Measurements from ENCODE around the gene HOMER3. TPM values are rescaled to one million over a fixed set of nuclear protein-coding genes. Genes with fewer than 3 reads are reported as not detected.

The HOMER3 gene
- total RNA-seq, 1 donor from 2014 or later, result 29.3 TPM

DNA sequence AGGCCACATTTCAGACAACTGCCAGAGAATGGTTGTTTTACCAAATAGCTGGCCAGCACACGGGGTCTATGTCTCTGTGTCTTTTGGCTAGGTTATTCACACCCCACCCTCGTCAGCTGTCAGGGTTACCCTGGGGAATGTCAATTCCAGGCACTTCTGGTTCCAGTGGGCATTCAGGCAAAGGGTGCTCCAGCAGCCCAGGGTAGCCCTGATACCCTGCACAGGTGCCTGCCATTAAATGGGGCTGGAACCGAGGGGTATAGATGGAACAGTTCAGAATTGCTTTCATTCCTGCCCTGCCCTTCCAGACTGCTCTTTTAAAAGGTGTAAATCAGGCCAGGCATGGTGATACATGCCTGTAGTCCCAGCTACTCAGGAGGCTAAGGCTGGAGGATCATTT, 43.2 kb upstream of the HOMER3 start:
- H3K27me3 ChIP-seq, result no peaks in the 10 kb centered on the region
- H3K4me1 ChIP-seq, result no peaks in the 10 kb centered on the region
- intact Hi-C loops (cut with DNase I), result no loop called here
- no peaks in the 10 kb centered on the region for H3K36me3 ChIP-seq
- no peak overlapping the region for H3K4me3 ChIP-seq
- DNase-seq (no peak), ATAC-seq (no peak)
- H3K9me3 ChIP-seq, result no peaks in the 10 kb centered on the region
- no peak overlapping the region for H3K27ac ChIP-seq
- TF ChIP-seq, protein P1, sequence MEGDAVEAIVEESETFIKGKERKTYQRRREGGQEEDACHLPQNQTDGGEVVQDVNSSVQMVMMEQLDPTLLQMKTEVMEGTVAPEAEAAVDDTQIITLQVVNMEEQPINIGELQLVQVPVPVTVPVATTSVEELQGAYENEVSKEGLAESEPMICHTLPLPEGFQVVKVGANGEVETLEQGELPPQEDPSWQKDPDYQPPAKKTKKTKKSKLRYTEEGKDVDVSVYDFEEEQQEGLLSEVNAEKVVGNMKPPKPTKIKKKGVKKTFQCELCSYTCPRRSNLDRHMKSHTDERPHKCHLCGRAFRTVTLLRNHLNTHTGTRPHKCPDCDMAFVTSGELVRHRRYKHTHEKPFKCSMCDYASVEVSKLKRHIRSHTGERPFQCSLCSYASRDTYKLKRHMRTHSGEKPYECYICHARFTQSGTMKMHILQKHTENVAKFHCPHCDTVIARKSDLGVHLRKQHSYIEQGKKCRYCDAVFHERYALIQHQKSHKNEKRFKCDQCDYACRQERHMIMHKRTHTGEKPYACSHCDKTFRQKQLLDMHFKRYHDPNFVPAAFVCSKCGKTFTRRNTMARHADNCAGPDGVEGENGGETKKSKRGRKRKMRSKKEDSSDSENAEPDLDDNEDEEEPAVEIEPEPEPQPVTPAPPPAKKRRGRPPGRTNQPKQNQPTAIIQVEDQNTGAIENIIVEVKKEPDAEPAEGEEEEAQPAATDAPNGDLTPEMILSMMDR (IDR thresholded peaks at IDR 0.05), result no peak

DNA sequence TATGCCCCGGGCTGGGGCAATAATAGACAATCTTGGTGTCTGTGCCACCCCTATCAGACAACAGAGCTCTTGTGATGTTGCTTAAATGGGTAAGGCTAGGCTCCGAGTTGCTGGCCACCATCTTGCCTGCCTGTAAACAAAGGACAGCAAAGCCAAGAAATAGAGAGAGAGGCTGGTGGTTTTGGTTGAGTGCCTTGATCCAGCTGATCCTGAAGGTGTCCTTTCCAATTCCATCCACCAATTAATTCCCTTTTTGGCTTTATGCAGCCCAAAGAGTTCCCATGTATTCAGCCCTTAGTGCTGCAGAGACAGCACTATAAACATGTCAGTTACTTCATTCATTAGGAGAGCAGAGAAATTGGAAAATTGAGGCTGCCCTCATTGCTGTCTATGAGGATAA, 41.7 kb upstream of the HOMER3 start:
- H3K27ac ChIP-seq, result no peak overlapping the region
- TF ChIP-seq, protein P1 (IDR thresholded peaks at IDR 0.05), result no peak
- no peaks in the 10 kb centered on the region for H3K4me1 ChIP-seq
- DNase-seq (no peak), ATAC-seq (no peak)
- H3K4me3 ChIP-seq, result no peak overlapping the region
- no peaks in the 10 kb centered on the region for H3K27me3 ChIP-seq
- no peaks in the 10 kb centered on the region for H3K36me3 ChIP-seq
- H3K9me3 ChIP-seq, result no peaks in the 10 kb centered on the region
- intact Hi-C loops (cut with DNase I), result no loop called here

DNA sequence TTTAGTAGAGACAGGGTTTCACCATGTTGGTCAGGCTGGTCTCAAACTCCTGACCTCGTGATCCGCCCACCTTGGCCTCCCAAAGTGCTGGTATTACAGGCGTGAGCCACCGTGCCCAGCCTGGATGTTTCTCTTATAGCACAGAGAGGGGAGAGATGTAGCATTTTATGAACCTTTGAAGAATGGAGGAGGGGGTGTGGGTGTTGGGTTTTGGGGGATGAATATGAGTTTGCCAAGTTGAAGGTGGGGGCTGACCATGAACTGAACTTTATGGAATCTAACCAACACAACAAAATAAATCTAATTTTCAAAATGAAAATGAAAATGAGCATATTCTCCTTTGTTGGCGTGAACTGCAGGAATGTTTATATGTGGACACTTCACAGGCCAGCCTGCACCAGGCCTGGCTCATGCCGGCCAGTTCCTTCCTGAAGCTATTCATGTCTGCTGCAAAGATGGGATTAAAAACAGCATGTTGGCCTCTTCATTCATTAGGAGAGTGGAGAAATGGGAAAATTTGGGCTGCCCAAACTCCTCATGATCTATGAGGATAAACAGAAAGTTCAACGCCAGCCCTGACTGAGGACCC, 39.5 kb upstream of the HOMER3 start:
- TF ChIP-seq, protein P1 (IDR thresholded peaks at IDR 0.05), result no peak
- DNase-seq, result no peak
- intact Hi-C loops (cut with DNase I), result no loop called here
- Histone ChIP-seq H3K27me3 (no peaks in the 10 kb centered on the region), H3K4me3 (no peak overlapping the region), H3K4me1 (no peaks in the 10 kb centered on the region), H3K9me3 (no peaks in the 10 kb centered on the region), H3K36me3 (no peaks in the 10 kb centered on the region), H3K27ac (no peak overlapping the region)
- ATAC-seq, result no peak

DNA sequence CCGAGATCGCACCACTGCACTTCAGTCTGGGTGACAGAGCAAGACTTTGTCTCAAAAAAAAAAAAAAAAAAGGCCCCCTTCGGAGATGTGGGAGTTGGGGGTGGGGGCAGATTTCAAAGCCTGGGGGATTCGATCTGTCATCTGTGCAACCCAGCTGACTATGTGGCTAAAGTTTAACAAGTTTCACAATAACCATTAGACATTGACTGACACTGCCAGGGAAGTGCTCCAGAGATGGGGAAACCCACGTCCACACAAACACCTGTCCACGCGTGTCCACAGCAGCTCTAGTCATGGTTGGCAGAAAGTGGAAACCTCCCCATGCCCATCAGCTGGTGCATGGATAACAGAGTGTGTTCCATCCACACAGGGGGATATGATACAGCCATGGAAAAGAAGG, 37.6 kb upstream of the HOMER3 start:
- ATAC-seq (no peak), DNase-seq (no peak)
- no peaks in the 10 kb centered on the region for H3K36me3 ChIP-seq
- H3K27me3 ChIP-seq, result no peaks in the 10 kb centered on the region
- no peaks in the 10 kb centered on the region for H3K9me3 ChIP-seq
- no peak overlapping the region for H3K27ac ChIP-seq
- TF ChIP-seq, protein P1 (IDR thresholded peaks at IDR 0.05), result no peak
- H3K4me1 ChIP-seq, result no peaks in the 10 kb centered on the region
- intact Hi-C loops (cut with DNase I), result no loop called here
- no peak overlapping the region for H3K4me3 ChIP-seq

DNA sequence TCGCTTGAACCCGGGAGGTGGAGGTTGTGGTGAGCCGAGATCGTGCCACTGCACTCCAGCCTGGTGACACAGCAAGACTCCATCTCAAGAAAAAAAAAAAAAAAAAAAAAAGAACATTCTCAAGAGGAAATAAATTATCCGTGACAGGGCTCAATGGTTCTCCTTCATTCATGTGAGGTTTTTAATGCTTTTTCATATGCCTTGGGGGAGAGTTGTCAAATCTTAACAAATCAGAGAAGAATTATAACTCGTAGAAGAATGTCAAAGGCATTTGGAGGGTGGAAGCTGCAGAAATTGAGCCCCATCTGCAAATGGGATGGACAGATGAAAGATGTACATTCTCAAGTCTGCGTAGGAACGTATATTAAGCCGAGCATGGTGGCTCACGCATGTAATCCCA, 34.9 kb upstream of the HOMER3 start:
- H3K4me3 ChIP-seq, result no peak overlapping the region
- H3K27ac ChIP-seq, result no peak overlapping the region
- intact Hi-C loops (cut with DNase I), result no loop called here
- H3K36me3 ChIP-seq, result no peaks in the 10 kb centered on the region
- ATAC-seq (no peak), DNase-seq (no peak)
- H3K4me1 ChIP-seq, result peaks cover 10% of the 10 kb centered on the region
- TF ChIP-seq, protein P1 (IDR thresholded peaks at IDR 0.05), result no peak
- H3K27me3 ChIP-seq, result no peaks in the 10 kb centered on the region
- H3K9me3 ChIP-seq, result no peaks in the 10 kb centered on the region

DNA sequence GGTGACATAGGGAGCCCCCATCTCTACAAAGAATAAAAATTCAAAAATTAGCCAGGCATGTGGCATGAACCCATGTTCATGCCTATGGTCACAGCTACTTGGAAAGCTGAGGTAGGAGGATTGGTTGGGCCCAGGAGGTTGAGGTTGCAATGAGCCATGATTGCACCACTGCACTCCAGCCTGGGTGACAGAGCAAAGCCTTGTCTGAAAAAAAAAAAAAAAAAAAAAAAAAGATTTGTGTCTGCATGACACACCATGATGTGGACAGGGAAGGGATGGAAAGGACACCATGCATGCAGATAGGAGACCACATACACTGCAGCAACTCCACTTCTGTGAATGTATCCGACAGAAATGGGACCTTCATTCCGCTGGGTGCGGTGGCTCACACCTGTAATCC, 34.0 kb upstream of the HOMER3 start:
- Histone ChIP-seq H3K4me1 (peaks cover 14% of the 10 kb centered on the region), H3K27ac (no peak overlapping the region), H3K27me3 (no peaks in the 10 kb centered on the region), H3K9me3 (no peaks in the 10 kb centered on the region), H3K4me3 (no peak overlapping the region), H3K36me3 (no peaks in the 10 kb centered on the region)
- ATAC-seq (no peak), DNase-seq (no peak)
- TF ChIP-seq, protein P1 (IDR thresholded peaks at IDR 0.05), result no peak
- intact Hi-C loops (cut with DNase I), result no loop called here

Measured in upper lobe of right lung (tissue), 1 donor.